Adrenal gland (tissue), 5 donors: ENCODE data around the gene SYCP2L.

Experiments
- CTCF ChIP-seq, 6 experiments: fragments of 450-650 bp in 4 of 6; fragments of 200-600 bp in 2 of 6; sonication (generic) in 1 of 6; IDR thresholded peaks; 1 replicate in 5 of 6; 2 replicates in 1 of 6; pipeline versions ENCODE4 v1.5.1 to v1.8.0; 2016 to 2021; ENCODE audit warnings: antibody characterized with exemption in 6 of 6, mild to moderate bottlenecking in 2 of 6, moderate library complexity in 1 of 6
- POLR2A ChIP-seq, 2 donors: fragments of 450-650 bp; IDR thresholded peaks; one replicate each; pipeline ENCODE4 v1.6.1; 2017; ENCODE audit warnings: antibody characterized with exemption in 2 of 2, mild to moderate bottlenecking in 2 of 2, moderate library complexity in 1 of 2
- donor health status: DM: no; HTN: no; CAD: no.

- TF ChIP-seq POLR2A (IDR thresholded peaks at IDR 0.05) (no peak), CTCF (IDR thresholded peaks at IDR 0.05) (no peak)
Observed at GRCh38 chr6:10960171-10960570, 73.3 kb downstream of the SYCP2L start.
